ENCODE results near the gene EPB41. TPM values are rescaled to one million over a fixed set of nuclear protein-coding genes. Genes with fewer than 3 reads are reported as not detected.
A peak's percentile ranks its signal among the peaks of the same experiment; 100 is the strongest.

Gene EPB41
- total and polyA plus RNA-seq, 9 of the 15 experiments (the other 6 are each of a cell fraction or from before 2014, with no cell fraction given) = 3.7 to 213 (median 141) TPM

DNA sequence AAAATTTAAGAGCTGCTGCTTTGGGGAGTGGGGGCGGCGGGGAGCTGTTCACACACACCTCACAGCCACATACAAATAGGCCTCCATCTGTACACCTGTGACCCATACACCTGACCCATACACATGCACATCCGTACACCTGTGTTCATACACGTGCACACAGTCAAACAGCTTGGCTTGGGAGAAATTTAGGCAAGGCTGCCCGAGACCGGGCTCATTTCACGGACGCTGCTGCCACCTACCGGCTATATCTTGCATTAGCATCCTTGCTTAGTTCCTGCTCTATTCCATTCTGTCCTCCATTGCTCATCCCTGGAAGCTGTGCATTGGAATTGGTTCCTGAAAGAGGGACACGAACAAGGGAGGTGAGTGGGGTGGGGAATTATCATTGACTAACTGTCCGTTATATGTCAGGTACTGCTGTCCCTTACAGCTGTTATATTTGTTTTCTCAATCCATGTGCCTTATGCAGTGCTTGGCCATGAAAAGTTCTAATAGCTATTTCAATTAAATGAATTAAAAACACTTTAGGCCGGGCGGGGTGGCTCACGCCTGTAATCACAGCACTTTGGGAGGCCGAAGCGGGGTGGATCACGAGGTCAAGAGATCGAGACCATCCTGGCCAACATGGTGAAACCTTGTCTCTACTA, 37.1 kb upstream of the EPB41 start (continued):
- TF ChIP-seq ZNF696 (CRISPR knock-in tag; conservative IDR thresholded peaks at IDR 0.05) (no peak), TRIM28 (IDR thresholded peaks at IDR 0.05) (no peak), TEAD1 (CRISPR knock-in tag; IDR thresholded peaks at IDR 0.05) (peak in 1 of 2 experiments; percentile 73; a peak in 2 of 4 replicates), RB1 (IDR thresholded peaks at IDR 0.05; ENCODE audit: low read depth) (peak; percentile 70), MTA3 (IDR thresholded peaks at IDR 0.05; ENCODE audit: borderline replicate concordance) (no peak), TCF7L2 (IDR thresholded peaks at IDR 0.05; ENCODE audit: low read depth, low read length) (no peak), NBN (IDR thresholded peaks at IDR 0.05; ENCODE audit: low read depth) (no peak), ELF1 (tag; IDR thresholded peaks at IDR 0.05) (no peak), NUFIP1 (IDR thresholded peaks at IDR 0.05; ENCODE audit: partially characterized antibody) (no peak), TARDBP (IDR thresholded peaks at IDR 0.05) (no peak), RBM25 (IDR thresholded peaks at IDR 0.05; ENCODE audit: low read depth, low read length, severe bottlenecking) (no peak), CEBPG (CRISPR knock-in tag; IDR thresholded peaks at IDR 0.05) (peak; percentile 49; the same call in 1 of the 2 replicates), CEBPG (tag; conservative IDR thresholded peaks at IDR 0.05 in 1 of 2, IDR thresholded peaks at IDR 0.05 in 1 of 2) (no peak), FOXP1 (CRISPR knock-in tag; IDR thresholded peaks at IDR 0.05) (no peak), CHD1 (IDR thresholded peaks at IDR 0.05; ENCODE audit: low read length) (no peak), ASH1L (IDR thresholded peaks at IDR 0.05; ENCODE audit: borderline replicate concordance, low read depth, partially characterized antibody) (no peak), SMAD4 (CRISPR knock-in tag; conservative IDR thresholded peaks at IDR 0.05) (0 out of 2 replicates have a peak, but pooled peaks have one; percentile 13), SP1 (CRISPR knock-in tag; IDR thresholded peaks at IDR 0.05) (no peak; the same call in 1 of the 2 replicates)
- TF ChIP-seq, protein P1, sequence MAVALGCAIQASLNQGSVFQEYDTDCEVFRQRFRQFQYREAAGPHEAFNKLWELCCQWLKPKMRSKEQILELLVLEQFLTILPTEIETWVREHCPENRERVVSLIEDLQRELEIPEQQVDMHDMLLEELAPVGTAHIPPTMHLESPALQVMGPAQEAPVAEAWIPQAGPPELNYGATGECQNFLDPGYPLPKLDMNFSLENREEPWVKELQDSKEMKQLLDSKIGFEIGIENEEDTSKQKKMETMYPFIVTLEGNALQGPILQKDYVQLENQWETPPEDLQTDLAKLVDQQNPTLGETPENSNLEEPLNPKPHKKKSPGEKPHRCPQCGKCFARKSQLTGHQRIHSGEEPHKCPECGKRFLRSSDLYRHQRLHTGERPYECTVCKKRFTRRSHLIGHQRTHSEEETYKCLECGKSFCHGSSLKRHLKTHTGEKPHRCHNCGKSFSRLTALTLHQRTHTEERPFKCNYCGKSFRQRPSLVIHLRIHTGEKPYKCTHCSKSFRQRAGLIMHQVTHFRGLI (CRISPR knock-in tag; IDR thresholded peaks at IDR 0.05) = no peak
- TF ChIP-seq, protein P2, sequence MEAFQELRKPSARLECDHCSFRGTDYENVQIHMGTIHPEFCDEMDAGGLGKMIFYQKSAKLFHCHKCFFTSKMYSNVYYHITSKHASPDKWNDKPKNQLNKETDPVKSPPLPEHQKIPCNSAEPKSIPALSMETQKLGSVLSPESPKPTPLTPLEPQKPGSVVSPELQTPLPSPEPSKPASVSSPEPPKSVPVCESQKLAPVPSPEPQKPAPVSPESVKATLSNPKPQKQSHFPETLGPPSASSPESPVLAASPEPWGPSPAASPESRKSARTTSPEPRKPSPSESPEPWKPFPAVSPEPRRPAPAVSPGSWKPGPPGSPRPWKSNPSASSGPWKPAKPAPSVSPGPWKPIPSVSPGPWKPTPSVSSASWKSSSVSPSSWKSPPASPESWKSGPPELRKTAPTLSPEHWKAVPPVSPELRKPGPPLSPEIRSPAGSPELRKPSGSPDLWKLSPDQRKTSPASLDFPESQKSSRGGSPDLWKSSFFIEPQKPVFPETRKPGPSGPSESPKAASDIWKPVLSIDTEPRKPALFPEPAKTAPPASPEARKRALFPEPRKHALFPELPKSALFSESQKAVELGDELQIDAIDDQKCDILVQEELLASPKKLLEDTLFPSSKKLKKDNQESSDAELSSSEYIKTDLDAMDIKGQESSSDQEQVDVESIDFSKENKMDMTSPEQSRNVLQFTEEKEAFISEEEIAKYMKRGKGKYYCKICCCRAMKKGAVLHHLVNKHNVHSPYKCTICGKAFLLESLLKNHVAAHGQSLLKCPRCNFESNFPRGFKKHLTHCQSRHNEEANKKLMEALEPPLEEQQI (IDR thresholded peaks at IDR 0.05) = no peak
- TF ChIP-seq, protein P3, sequence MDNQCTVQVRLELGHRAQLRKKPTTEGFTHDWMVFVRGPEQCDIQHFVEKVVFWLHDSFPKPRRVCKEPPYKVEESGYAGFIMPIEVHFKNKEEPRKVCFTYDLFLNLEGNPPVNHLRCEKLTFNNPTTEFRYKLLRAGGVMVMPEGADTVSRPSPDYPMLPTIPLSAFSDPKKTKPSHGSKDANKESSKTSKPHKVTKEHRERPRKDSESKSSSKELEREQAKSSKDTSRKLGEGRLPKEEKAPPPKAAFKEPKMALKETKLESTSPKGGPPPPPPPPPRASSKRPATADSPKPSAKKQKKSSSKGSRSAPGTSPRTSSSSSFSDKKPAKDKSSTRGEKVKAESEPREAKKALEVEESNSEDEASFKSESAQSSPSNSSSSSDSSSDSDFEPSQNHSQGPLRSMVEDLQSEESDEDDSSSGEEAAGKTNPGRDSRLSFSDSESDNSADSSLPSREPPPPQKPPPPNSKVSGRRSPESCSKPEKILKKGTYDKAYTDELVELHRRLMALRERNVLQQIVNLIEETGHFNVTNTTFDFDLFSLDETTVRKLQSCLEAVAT (IDR thresholded peaks at IDR 0.05) = peak in 1 of 2 experiments; percentile 95; a peak in 2 of 4 replicates
- TF ChIP-seq, protein P4, sequence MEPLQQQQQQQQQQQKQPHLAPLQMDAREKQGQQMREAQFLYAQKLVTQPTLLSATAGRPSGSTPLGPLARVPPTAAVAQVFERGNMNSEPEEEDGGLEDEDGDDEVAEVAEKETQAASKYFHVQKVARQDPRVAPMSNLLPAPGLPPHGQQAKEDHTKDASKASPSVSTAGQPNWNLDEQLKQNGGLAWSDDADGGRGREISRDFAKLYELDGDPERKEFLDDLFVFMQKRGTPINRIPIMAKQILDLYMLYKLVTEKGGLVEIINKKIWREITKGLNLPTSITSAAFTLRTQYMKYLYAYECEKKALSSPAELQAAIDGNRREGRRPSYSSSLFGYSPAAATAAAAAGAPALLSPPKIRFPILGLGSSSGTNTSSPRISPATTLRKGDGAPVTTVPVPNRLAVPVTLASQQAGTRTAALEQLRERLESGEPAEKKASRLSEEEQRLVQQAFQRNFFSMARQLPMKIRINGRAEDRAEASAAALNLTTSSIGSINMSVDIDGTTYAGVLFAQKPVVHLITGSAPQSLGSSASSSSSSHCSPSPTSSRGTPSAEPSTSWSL (CRISPR knock-in tag; IDR thresholded peaks at IDR 0.05; ENCODE audit: borderline replicate concordance) = no peak
